Hepatocyte (in vitro differentiated cells): Measurements from ENCODE around the gene RGS18. TPM values are rescaled to one million over a fixed set of nuclear protein-coding genes. Genes with fewer than 3 reads are reported as not detected.
"Not testable (repeated sequence)": the region's sequence is repeated elsewhere in the genome, so short reads cannot be mapped to it uniquely, and the experiment has no call there.

Source experiments
- DNase-seq: peaks from one replicate; pipeline ENCODE4 v3.0.0-alpha.2; 2016; ENCODE audit warnings: low spot score
- H2AFZ ChIP-seq: fragments of 200-600 bp; sonication (generic); 2 replicates; pipeline ENCODE4 v1.6.0; 2016; ENCODE audit warnings: antibody characterized with exemption, mild to moderate bottlenecking
- H3K27ac ChIP-seq: fragments of 200-600 bp; sonication (generic); 2 replicates; pipeline ENCODE4 v1.5.1; 2016; ENCODE audit warnings: mild to moderate bottlenecking
- H3K27me3 ChIP-seq: fragments of 200-600 bp; sonication (generic); 2 replicates; pipeline ENCODE4 v1.6.1; 2016
- H3K36me3 ChIP-seq: fragments of 200-600 bp; sonication (generic); replicated peaks from 2 replicates; pipeline ENCODE4 v1.5.1; 2016; ENCODE audit warnings: low read depth; ENCODE audit not compliant: insufficient read depth
- H3K4me1 ChIP-seq: fragments of 200-600 bp; sonication (generic); 2 replicates; pipeline ENCODE4 v1.5.1; 2016; ENCODE audit warnings: mild to moderate bottlenecking, moderate library complexity; ENCODE audit not compliant: insufficient read depth
- H3K4me2 ChIP-seq: fragments of 200-600 bp; sonication (generic); 2 replicates; pipeline ENCODE4 v1.6.0; 2016
- H3K4me3 ChIP-seq: fragments of 200-600 bp; sonication (generic); 2 replicates; pipeline ENCODE4 v1.5.1; 2016; ENCODE audit warnings: mild to moderate bottlenecking
- H3K79me2 ChIP-seq: fragments of 200-600 bp; sonication (generic); 2 replicates; pipeline ENCODE4 v1.6.0; 2017; ENCODE audit warnings: mild to moderate bottlenecking
- H3K9me2 ChIP-seq: fragments of 200-600 bp; sonication (generic); replicated peaks from 2 replicates; pipeline ENCODE4 v1.6.0; 2017; ENCODE audit warnings: mild to moderate bottlenecking; ENCODE audit not compliant: insufficient read depth
- H3K9me3 ChIP-seq: fragments of 200-600 bp; sonication (generic); 2 replicates; pipeline ENCODE4 v1.5.1; 2016; ENCODE audit warnings: low read depth, mild to moderate bottlenecking
- H4K20me1 ChIP-seq: fragments of 200-600 bp; sonication (generic); 2 replicates; pipeline ENCODE4 v1.6.0; 2016; ENCODE audit warnings: mild to moderate bottlenecking; ENCODE audit not compliant: insufficient read depth, poor library complexity, severe bottlenecking
- CTCF ChIP-seq: fragments of 200-600 bp; sonication (generic); IDR thresholded peaks from 2 replicates; pipeline ENCODE4 v1.5.1; 2016; ENCODE audit warnings: antibody characterized with exemption, mild to moderate bottlenecking; ENCODE audit not compliant: poor library complexity
- EZH2 ChIP-seq: fragments of 200-600 bp; sonication (generic); IDR thresholded peaks from 2 replicates; pipeline ENCODE4 v1.6.1; 2016; ENCODE audit warnings: antibody characterized with exemption, mild to moderate bottlenecking, borderline replicate concordance
- EZH2phosphoT487 ChIP-seq: fragments of 200-600 bp; sonication (generic); IDR thresholded peaks from one replicate; pipeline ENCODE4 v1.6.1; 2018; ENCODE audit warnings: antibody characterized with exemption, mild to moderate bottlenecking, low read depth, moderate library complexity; ENCODE audit not compliant: unreplicated experiment, severe bottlenecking
- WGBS: methylation state at CpG from one replicate; pipeline ENCODE4 v1.1.6; 2016; ENCODE audit warnings: low lambda C conversion rate; ENCODE audit errors: missing lambda C conversion rate; 5-methylcytosine and 5-hydroxymethylcytosine counted together
- polyA plus RNA-seq: library from polyadenylated mRNA; unstranded; fragments of >200 nt; fragmentation: Nextera tagmentation; extraction: Ambion mirVana; gene quantifications from 2 replicates; pipeline ENCODE4 v1.2.1, GENCODE V29; 2016
- total RNA-seq: library from RNA; depleted of rRNA; stranded (reverse); fragments of >200 nt; gene quantifications from 2 replicates; pipeline ENCODE4 v1.2.3, GENCODE V29; 2014

RGS18 gene
- total and polyA plus RNA-seq, 2 experiments from 2014 or later, result 0.13 TPM; not detected in 1

GRCh38 chr1:192225703-192226102 is 67.4 kb downstream of the RGS18 start:
- H3K4me2 ChIP-seq, result no peak overlapping the region
- WGBS, result 85% methylated on average over 3 of the region's 3 CpGs
- no peaks in the 10 kb centered on the region for H3K9me2 ChIP-seq
- H3K36me3 ChIP-seq, result no peaks in the 10 kb centered on the region
- no peaks in the 10 kb centered on the region for H4K20me1 ChIP-seq
- no peak overlapping the region for H3K4me3 ChIP-seq
- no peaks in the 10 kb centered on the region for H3K27me3 ChIP-seq
- H3K79me2 ChIP-seq, result no peaks in the 10 kb centered on the region
- TF ChIP-seq CTCF, result no peak
- TF ChIP-seq EZH2phosphoT487, result no peak
- TF ChIP-seq EZH2, result no peak
- no peak overlapping the region for H2AFZ ChIP-seq
- H3K4me1 ChIP-seq, result no peaks in the 10 kb centered on the region
- H3K27ac ChIP-seq, result no peak overlapping the region
- no peaks in the 10 kb centered on the region for H3K9me3 ChIP-seq
- DNase-seq, result no peak

GRCh38 chr1:192227330-192227729 is 69.1 kb downstream of the RGS18 start:
- H3K4me1 ChIP-seq, result no peaks in the 10 kb centered on the region
- H3K4me3 ChIP-seq, result no peak overlapping the region
- H3K9me2 ChIP-seq, result no peaks in the 10 kb centered on the region
- H3K4me2 ChIP-seq, result no peak overlapping the region
- H3K36me3 ChIP-seq, result no peaks in the 10 kb centered on the region
- WGBS, result 84% methylated on average over 5 of the region's 5 CpGs
- no peaks in the 10 kb centered on the region for H4K20me1 ChIP-seq
- H3K79me2 ChIP-seq, result no peaks in the 10 kb centered on the region
- no peaks in the 10 kb centered on the region for H3K27me3 ChIP-seq
- no peaks in the 10 kb centered on the region for H3K9me3 ChIP-seq
- H2AFZ ChIP-seq, result no peak overlapping the region
- H3K27ac ChIP-seq, result no peak overlapping the region
- no peak for TF ChIP-seq EZH2phosphoT487
- no peak for TF ChIP-seq CTCF
- no peak for TF ChIP-seq EZH2
- no peak for DNase-seq

- H4K20me1 ChIP-seq, H2AFZ ChIP-seq, H3K36me3 ChIP-seq, H3K27ac ChIP-seq, H3K4me1 ChIP-seq, H3K9me2 ChIP-seq, H3K4me3 ChIP-seq, H3K9me3 ChIP-seq, H3K27me3 ChIP-seq, H3K79me2 ChIP-seq, H3K4me2 ChIP-seq, DNase-seq: not testable (repeated sequence)
- WGBS, result 92% methylated on average over 13 of the region's 13 CpGs
These were observed 69.7 kb downstream of the RGS18 start for GRCh38 chr1:192227980-192228379.

- no peaks in the 10 kb centered on the region for H3K9me2 ChIP-seq
- no peaks in the 10 kb centered on the region for H4K20me1 ChIP-seq
- DNase-seq, result no peak
- no peaks in the 10 kb centered on the region for H3K27me3 ChIP-seq
- no peak overlapping the region for H2AFZ ChIP-seq
- no peaks in the 10 kb centered on the region for H3K36me3 ChIP-seq
- H3K4me2 ChIP-seq, result no peak overlapping the region
- no peak overlapping the region for H3K27ac ChIP-seq
- H3K9me3 ChIP-seq, result no peaks in the 10 kb centered on the region
- no peaks in the 10 kb centered on the region for H3K4me1 ChIP-seq
- WGBS, result 82% methylated on average over 7 of the region's 7 CpGs
- no peak for TF ChIP-seq EZH2phosphoT487
- TF ChIP-seq CTCF, result no peak
- TF ChIP-seq EZH2, result no peak
- H3K79me2 ChIP-seq, result no peaks in the 10 kb centered on the region
- H3K4me3 ChIP-seq, result no peak overlapping the region
These were observed 74.7 kb downstream of the RGS18 start for GRCh38 chr1:192232817-192233417.
